Erythroblast (primary cell): Measurements from ENCODE around the gene CTSH.
"Not testable (repeated sequence)": the region's sequence is repeated elsewhere in the genome, so short reads cannot be mapped to it uniquely, and the experiment has no call there.

ENCODE experiments used
- DNase-seq, 2 experiments: peaks; one replicate each; lab custom pipeline; 2025; lab: John Stamatoyannopoulos, UW
- GATA1 ChIP-seq: IDR thresholded peaks from 2 replicates; pipeline ENCODE4 v1.6.1; 2011; ENCODE audit warnings: low read depth, mild to moderate bottlenecking, control low read depth, low read length, moderate library complexity
- POLR2A ChIP-seq: IDR thresholded peaks from 2 replicates; pipeline ENCODE4 v1.6.1; 2011; ENCODE audit warnings: mild to moderate bottlenecking, low read length

Gene CTSH

GRCh38 chr15:78912316-78912715, 32.5 kb downstream of the CTSH start:
- TF ChIP-seq GATA1 (no peak), POLR2A (no peak)

DNA sequence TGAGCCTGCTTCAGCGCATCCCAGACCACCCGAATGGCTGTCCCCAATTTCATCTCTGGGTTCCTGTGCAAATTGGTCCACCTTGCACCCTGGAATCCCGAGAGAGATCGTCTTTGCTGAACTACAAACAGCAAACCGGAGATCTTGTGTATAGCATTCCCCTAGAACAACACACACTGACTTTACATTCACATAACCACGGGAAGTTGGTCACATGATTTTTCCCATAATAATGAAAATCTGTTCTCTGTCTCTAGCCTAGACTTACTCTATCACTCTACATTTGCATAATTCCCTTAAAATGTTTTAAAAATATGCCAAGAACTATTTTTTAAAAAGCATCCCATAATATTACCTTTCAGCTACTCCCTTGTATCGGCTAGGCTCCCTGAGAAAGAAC, 34.6 kb downstream of the CTSH start:
- DNase-seq, result no peak
- TF ChIP-seq POLR2A, result no peak
- no peak for TF ChIP-seq GATA1

More at GRCh38 chr15:78912316-78912715, 32.5 kb downstream of the CTSH start:
- no peak for DNase-seq

GRCh38 chr15:78909791-78910228, 35.0 kb downstream of the CTSH start:
- TF ChIP-seq GATA1 (no peak), POLR2A (no peak)
- DNase-seq, result peak; percentile 35 to 63

DNA sequence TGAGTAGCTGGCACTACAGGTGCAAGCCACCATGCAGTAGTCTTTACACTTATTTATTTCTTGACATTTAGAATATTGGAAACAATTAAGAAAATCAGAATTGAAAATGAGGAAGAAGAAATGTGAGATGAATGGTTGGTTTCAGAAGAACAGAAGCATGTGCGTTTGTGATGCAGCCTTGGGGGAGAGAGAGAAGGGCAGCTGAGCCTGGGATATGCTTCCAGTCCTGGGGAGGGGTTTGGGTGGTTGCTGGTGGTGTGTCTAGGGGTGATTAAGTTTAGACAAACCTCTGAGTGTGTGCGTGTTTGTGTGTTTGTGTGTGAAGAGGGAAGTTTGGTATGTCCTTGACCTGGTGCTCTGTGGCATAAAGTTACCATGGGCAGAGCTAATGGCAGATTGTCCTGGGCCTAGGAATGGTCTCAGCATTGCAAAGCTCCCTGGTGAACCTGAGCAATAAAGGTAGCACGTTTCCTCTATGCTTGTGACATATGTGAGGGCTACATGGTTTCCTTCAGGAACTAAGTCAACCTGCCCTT, 35.6 kb downstream of the CTSH start:
- no peak for TF ChIP-seq GATA1
- no peak for TF ChIP-seq POLR2A
- no peak for DNase-seq

DNA sequence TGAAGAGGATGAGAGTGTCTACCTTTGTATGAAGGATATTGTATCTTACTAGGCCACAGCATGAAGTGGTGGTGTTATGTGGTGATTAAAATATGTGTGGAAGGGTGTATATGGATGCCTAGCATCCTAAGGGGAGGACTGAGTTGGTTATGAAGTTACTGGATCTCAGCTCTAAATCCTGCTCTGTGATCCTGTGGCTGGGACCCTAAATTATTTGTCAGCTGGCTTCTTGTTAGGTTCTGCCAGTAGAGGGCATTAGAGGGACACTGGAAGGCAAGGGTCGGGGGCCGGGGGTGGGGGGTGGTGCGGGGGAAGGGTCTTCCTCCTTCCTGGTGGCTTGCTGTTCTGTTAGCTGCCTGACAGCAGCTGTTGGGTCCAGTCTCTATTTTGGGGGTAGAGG, 37.3 kb downstream of the CTSH start:
- no peak for TF ChIP-seq POLR2A
- no peak for TF ChIP-seq GATA1
- DNase-seq, result peak in 1 of 2 experiments; percentile 13

DNA sequence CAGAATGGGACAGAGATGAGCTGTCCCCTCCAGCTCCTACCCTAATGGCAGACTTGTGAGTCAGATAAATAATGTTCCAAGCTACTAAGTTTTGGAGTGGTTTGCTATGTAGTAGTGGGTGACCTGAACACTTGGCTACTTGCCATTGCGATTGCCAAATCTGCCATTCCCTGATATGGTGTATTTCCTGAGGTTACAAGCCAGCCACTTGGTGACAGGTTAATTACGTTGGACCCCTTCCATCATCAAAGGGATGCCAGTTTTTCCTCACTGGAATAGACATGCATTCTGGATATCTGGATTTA, 38.6 kb downstream of the CTSH start:
- peak; percentile 38 to 71 for DNase-seq
- TF ChIP-seq GATA1 (no peak), POLR2A (no peak)

- TF ChIP-seq GATA1, result no peak
- no peak for TF ChIP-seq POLR2A
- DNase-seq, result no peak
Measured at GRCh38 chr15:78904599-78905358, 40.1 kb downstream of the CTSH start.

GRCh38 chr15:78902281-78903032, 42.4 kb downstream of the CTSH start:
- DNase-seq, result peak; percentile 9 to 43

DNA sequence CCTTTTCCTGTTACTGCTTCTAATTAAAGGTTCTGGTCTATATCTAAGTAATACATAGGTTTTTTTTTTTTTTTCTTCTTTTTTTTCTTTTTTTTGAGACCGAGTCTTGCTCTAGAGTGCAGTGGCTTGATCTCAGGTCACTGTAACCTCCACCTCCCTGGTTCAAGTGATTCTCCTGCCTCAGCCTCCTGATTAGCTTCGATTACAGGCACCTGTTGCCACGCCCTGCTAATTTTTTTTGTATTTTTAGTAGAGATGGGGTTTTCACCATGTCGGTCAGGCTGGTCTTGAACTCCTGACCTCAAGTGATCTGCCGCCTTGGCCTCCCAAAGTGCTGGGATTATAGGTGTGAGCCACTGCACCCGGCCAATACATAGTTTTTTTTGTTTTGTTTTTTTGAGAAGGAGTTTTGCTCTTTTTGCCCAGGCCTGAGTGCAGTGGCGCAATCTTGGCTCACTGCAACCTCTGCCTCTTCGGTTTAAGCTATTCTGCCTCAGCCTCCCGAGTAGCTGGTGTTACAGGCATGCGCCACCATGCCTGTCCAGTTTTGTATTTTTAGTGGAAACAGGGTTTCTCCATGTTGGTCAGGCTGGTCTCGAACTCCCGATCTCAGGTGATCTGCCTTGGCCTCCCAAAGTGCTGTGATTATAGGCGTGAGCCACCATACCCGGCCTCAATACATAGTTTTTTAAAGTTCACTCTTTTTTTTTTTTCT, 43.9 kb downstream of the CTSH start:
- DNase-seq, result not testable (repeated sequence)

DNA sequence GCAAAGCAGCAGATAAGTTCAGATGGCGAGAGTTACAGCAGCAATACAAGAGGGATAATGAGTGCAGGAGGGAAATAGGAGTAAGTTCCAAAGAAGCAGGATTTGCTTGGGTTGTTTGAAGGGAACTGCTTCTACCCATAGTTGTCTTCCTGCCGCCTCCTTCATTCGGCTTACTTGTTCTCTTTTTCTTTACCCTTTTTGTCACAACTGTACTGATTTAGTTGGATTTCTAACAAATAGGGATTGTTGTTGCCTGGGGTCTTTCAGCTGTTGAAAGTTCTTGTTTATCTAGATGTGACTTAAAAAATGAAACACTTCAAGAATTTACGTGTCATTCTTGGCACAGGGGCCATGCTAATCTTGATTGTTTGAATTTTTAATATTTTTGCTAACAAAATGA, 46.3 kb downstream of the CTSH start:
- TF ChIP-seq POLR2A, result no peak
- no peak for TF ChIP-seq GATA1
- DNase-seq, result no peak

GRCh38 chr15:78895471-78895870, 49.4 kb downstream of the CTSH start:
- no peak for TF ChIP-seq GATA1
- no peak for TF ChIP-seq POLR2A
- DNase-seq, result no peak

GRCh38 chr15:78893538-78893937, 51.3 kb downstream of the CTSH start:
- no peak for DNase-seq
- no peak for TF ChIP-seq GATA1
- no peak for TF ChIP-seq POLR2A

DNA sequence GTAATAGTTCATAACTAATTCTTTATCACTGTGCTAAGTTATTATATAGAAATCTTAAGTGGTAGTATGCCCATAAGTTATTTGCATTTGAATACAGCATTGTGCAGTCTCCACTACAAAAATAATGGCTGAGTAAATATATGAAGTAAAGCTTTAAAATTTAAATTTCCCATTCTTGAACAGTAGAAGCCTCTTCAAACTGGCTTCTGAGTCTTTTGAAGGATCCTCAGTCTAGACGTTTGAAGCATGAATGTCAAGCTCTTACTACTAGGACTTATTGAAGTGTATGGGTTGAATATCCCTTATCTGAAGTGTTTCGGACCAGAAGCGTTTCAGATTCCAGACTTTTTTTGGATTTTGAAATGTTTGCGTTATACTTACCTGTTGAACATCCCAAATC, 55.8 kb downstream of the CTSH start:
- no peak for DNase-seq
- TF ChIP-seq GATA1 (no peak), POLR2A (no peak)

- TF ChIP-seq POLR2A, result no peak
- no peak for TF ChIP-seq GATA1
- DNase-seq, result no peak
Measured at GRCh38 chr15:78881681-78882080, 63.2 kb downstream of the CTSH start.

DNA sequence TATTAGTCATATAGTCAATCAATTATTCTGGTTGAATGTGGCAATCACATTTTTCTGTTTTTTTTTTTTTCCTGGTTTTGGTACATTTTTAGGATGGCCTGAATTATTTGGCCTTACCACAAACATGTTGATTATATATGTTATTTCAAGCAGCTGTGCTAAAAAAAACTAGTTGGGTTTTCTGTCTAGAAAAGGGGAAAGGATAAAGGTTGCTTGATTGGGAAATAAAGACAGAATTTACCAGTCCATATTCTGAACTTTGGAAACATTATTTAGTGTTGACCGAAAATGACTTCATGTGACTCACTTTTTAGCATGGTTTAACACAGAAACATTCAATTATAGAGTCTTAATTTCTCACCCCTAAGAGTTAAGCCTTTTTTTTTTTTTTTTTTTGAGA, 64.0 kb downstream of the CTSH start:
- DNase-seq, result no peak
- TF ChIP-seq POLR2A, result no peak
- TF ChIP-seq GATA1, result no peak

GRCh38 chr15:78880242-78880533, 64.7 kb downstream of the CTSH start:
- TF ChIP-seq GATA1, result no peak
- TF ChIP-seq POLR2A, result no peak
- DNase-seq, result no peak
